ENCODE data around the gene SMOC2.
"Not testable (repeated sequence)": the region's sequence is repeated elsewhere in the genome, so short reads cannot be mapped to it uniquely, and the experiment has no call there.

SMOC2 gene

GRCh38 chr6:168609026-168609685, 168.2 kb downstream of the SMOC2 start:
- no peak for DNase-seq

- DNase-seq = no peak
Measured at GRCh38 chr6:168609914-168610490, 169.0 kb downstream of the SMOC2 start.

- DNase-seq = not testable (repeated sequence)
Measured at GRCh38 chr6:168610966-168611365, 170.0 kb downstream of the SMOC2 start.

GRCh38 chr6:168611691-168612090, 170.7 kb downstream of the SMOC2 start:
- DNase-seq = no peak

GRCh38 chr6:168612586-168612985, 171.6 kb downstream of the SMOC2 start:
- DNase-seq = no peak

- DNase-seq = no peak
Measured at GRCh38 chr6:168615837-168616236, 174.9 kb downstream of the SMOC2 start.

- DNase-seq = no peak
Measured at GRCh38 chr6:168616816-168617765, 176.1 kb downstream of the SMOC2 start.

- DNase-seq = no peak
Measured at GRCh38 chr6:168618546-168619315, 177.7 kb downstream of the SMOC2 start.

GRCh38 chr6:168619560-168620314, 178.8 kb downstream of the SMOC2 start:
- DNase-seq = no peak

GRCh38 chr6:168620578-168620977, 179.6 kb downstream of the SMOC2 start:
- DNase-seq = no peak

- DNase-seq = no peak
Measured at GRCh38 chr6:168623736-168624135, 182.8 kb downstream of the SMOC2 start.

- no peak for DNase-seq
Measured at GRCh38 chr6:168624540-168624939, 183.6 kb downstream of the SMOC2 start.

GRCh38 chr6:168624948-168625347, 184.0 kb downstream of the SMOC2 start:
- no peak for DNase-seq

GRCh38 chr6:168625602-168626001, 184.6 kb downstream of the SMOC2 start:
- DNase-seq = no peak

- DNase-seq = no peak
Measured at GRCh38 chr6:168626046-168626602, 185.1 kb downstream of the SMOC2 start.

- DNase-seq = no peak
Measured at GRCh38 chr6:168627506-168628175, 186.7 kb downstream of the SMOC2 start.

- no peak for DNase-seq
Measured at GRCh38 chr6:168628176-168628553, 187.2 kb downstream of the SMOC2 start.

- DNase-seq = no peak
Measured at GRCh38 chr6:168628732-168629245, 187.8 kb downstream of the SMOC2 start.

- DNase-seq = no peak
Measured at GRCh38 chr6:168631564-168631963, 190.6 kb downstream of the SMOC2 start.

- DNase-seq = no peak
Measured at GRCh38 chr6:168632694-168633093, 191.7 kb downstream of the SMOC2 start.
